Measurements from ENCODE around the gene PRICKLE2. TPM values are rescaled to one million over a fixed set of nuclear protein-coding genes. Genes with fewer than 3 reads are reported as not detected.

Gene PRICKLE2
- total and polyA plus RNA-seq, 2 donors (not counting 1 experiment from before 2014, with no cell fraction given), result 14.1 to 29.4 TPM

DNA sequence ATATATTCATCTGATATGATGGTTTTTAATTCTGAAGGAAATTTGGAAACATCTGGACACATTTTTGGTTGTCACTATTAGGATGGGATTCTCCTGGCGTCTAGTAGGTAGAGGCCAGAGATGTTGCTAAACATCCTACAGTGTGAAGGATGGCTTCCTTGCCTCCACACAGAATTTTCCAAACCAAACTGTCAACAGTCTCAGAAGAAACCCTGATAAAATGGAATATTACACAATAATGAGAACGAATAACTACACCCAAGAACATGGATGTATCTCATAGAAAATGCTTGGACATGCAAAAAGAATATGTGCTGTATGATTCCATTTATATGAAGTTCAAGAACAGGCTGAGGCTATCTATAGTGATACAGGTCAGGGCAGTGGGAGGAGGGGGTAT, 122.1 kb downstream of the PRICKLE2 start:
- DNase-seq (ENCODE audit: low read depth in 2 of 2), result no peak
- TF ChIP-seq EZH2 (IDR thresholded peaks at IDR 0.05; ENCODE audit: low read length, missing control alignments), result no peak
- TF ChIP-seq, protein P1, sequence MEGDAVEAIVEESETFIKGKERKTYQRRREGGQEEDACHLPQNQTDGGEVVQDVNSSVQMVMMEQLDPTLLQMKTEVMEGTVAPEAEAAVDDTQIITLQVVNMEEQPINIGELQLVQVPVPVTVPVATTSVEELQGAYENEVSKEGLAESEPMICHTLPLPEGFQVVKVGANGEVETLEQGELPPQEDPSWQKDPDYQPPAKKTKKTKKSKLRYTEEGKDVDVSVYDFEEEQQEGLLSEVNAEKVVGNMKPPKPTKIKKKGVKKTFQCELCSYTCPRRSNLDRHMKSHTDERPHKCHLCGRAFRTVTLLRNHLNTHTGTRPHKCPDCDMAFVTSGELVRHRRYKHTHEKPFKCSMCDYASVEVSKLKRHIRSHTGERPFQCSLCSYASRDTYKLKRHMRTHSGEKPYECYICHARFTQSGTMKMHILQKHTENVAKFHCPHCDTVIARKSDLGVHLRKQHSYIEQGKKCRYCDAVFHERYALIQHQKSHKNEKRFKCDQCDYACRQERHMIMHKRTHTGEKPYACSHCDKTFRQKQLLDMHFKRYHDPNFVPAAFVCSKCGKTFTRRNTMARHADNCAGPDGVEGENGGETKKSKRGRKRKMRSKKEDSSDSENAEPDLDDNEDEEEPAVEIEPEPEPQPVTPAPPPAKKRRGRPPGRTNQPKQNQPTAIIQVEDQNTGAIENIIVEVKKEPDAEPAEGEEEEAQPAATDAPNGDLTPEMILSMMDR (conservative IDR thresholded peaks at IDR 0.05 in 1 of 2, IDR thresholded peaks at IDR 0.05 in 1 of 2; ENCODE audit: low read depth in 1 of 2, low read length in 2 of 2), result no peak
- Histone ChIP-seq H3K4me3 (replicated peaks in 1 of 4; ENCODE audit: control extremely low read depth in 1 of 4, insufficient read depth in 1 of 4, low read depth in 3 of 4, low read length in 4 of 4) (no peak overlapping the region), H3K27me3 (ENCODE audit: control insufficient read depth, insufficient read depth, low read length) (no peaks in the 10 kb centered on the region), H3K4me1 (ENCODE audit: control insufficient read depth, extremely low read depth, insufficient read depth, low read length) (no peaks in the 10 kb centered on the region), H3K36me3 (ENCODE audit: control insufficient read depth, insufficient read depth, low read length) (peaks cover 6% of the 10 kb centered on the region), H3K9me3 (ENCODE audit: control insufficient read depth, insufficient read depth, low read depth, low read length) (no peaks in the 10 kb centered on the region), H3K27ac (ENCODE audit: insufficient read depth, low read length) (no peak overlapping the region), H4K20me1 (ENCODE audit: control insufficient read depth, extremely low read depth, insufficient read depth, low read length) (no peaks in the 10 kb centered on the region), H3K79me2 (ENCODE audit: control insufficient read depth, insufficient read depth, low read length) (no peaks in the 10 kb centered on the region), H3K9ac (ENCODE audit: insufficient read depth, low read length) (no peak overlapping the region), H3K4me2 (ENCODE audit: extremely low read depth, insufficient read depth, low read length) (no peak overlapping the region), H2AFZ (ENCODE audit: low read length) (no peak overlapping the region)

DNA sequence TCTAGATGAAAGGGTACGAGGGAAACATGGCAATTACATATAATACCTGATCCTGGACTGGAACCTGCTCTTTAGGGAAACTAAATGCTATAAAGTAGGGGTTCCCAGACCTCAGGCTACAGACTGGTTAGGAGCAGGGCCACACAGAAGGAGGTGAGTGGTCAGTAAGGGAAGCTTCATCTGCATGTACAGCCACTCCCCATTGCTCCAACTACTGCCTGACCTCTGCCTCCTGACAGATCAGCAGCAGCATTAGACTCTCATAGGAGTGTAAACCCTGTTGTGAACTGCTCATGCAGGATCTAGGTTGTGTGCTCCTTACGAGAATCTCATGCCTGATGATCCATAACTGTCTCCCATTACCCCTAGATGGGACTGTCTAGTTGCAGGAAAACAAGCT, 123.1 kb downstream of the PRICKLE2 start:
- DNase-seq (ENCODE audit: low read depth in 2 of 2), result no peak
- Histone ChIP-seq H3K79me2 (ENCODE audit: control insufficient read depth, insufficient read depth, low read length) (no peaks in the 10 kb centered on the region), H3K9ac (ENCODE audit: insufficient read depth, low read length) (no peak overlapping the region), H3K4me3 (replicated peaks in 1 of 4; ENCODE audit: control extremely low read depth in 1 of 4, insufficient read depth in 1 of 4, low read depth in 3 of 4, low read length in 4 of 4) (no peak overlapping the region), H2AFZ (ENCODE audit: low read length) (no peak overlapping the region), H3K27me3 (ENCODE audit: control insufficient read depth, insufficient read depth, low read length) (no peaks in the 10 kb centered on the region), H3K27ac (ENCODE audit: insufficient read depth, low read length) (no peak overlapping the region), H3K4me2 (ENCODE audit: extremely low read depth, insufficient read depth, low read length) (no peak overlapping the region), H3K4me1 (ENCODE audit: control insufficient read depth, extremely low read depth, insufficient read depth, low read length) (no peaks in the 10 kb centered on the region), H3K36me3 (ENCODE audit: control insufficient read depth, insufficient read depth, low read length) (peaks cover 6% of the 10 kb centered on the region), H4K20me1 (ENCODE audit: control insufficient read depth, extremely low read depth, insufficient read depth, low read length) (no peaks in the 10 kb centered on the region), H3K9me3 (ENCODE audit: control insufficient read depth, insufficient read depth, low read depth, low read length) (no peaks in the 10 kb centered on the region)
- TF ChIP-seq, protein P1 (conservative IDR thresholded peaks at IDR 0.05 in 1 of 2, IDR thresholded peaks at IDR 0.05 in 1 of 2; ENCODE audit: low read depth in 1 of 2, low read length in 2 of 2), result no peak
- no peak for TF ChIP-seq EZH2 (IDR thresholded peaks at IDR 0.05; ENCODE audit: low read length, missing control alignments)

DNA sequence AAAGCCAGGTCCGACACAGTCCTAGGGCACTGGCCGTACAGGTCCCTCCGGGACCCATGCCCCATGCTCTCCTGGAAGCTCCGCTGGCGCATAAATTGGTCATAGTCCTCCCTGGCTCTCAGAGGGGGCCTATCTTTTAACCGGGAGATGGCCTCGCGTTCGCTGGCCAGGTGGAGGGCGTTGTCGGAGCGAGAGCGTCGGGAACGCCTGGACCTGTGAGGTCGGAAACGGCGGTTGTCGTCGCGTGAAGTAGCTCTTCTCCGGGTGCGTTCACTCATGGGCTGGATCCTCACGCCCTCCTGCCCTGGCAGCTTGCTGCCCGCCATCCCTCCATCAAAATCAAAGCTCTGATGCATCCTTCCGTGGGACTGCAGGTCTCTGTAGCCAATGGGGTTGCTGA, 126.0 kb downstream of the PRICKLE2 start:
- Histone ChIP-seq H3K9ac (ENCODE audit: insufficient read depth, low read length) (no peak overlapping the region), H3K27ac (ENCODE audit: insufficient read depth, low read length) (no peak overlapping the region)

More for the DNA sequence above, 126.0 kb downstream of the PRICKLE2 start:
- H4K20me1 ChIP-seq (ENCODE audit: control insufficient read depth, extremely low read depth, insufficient read depth, low read length), result no peaks in the 10 kb centered on the region
- no peak overlapping the region for H3K4me3 ChIP-seq (replicated peaks in 1 of 4; ENCODE audit: control extremely low read depth in 1 of 4, insufficient read depth in 1 of 4, low read depth in 3 of 4, low read length in 4 of 4)
- no peaks in the 10 kb centered on the region for H3K27me3 ChIP-seq (ENCODE audit: control insufficient read depth, insufficient read depth, low read length)
- H2AFZ ChIP-seq (ENCODE audit: low read length), result no peak overlapping the region
- H3K36me3 ChIP-seq (ENCODE audit: control insufficient read depth, insufficient read depth, low read length), result peaks cover 6% of the 10 kb centered on the region
- no peaks in the 10 kb centered on the region for H3K9me3 ChIP-seq (ENCODE audit: control insufficient read depth, insufficient read depth, low read depth, low read length)
- H3K4me2 ChIP-seq (ENCODE audit: extremely low read depth, insufficient read depth, low read length), result no peak overlapping the region
- no peak for TF ChIP-seq EZH2 (IDR thresholded peaks at IDR 0.05; ENCODE audit: low read length, missing control alignments)
- TF ChIP-seq, protein P1 (conservative IDR thresholded peaks at IDR 0.05 in 1 of 2, IDR thresholded peaks at IDR 0.05 in 1 of 2; ENCODE audit: low read depth in 1 of 2, low read length in 2 of 2), result no peak
- H3K4me1 ChIP-seq (ENCODE audit: control insufficient read depth, extremely low read depth, insufficient read depth, low read length), result no peaks in the 10 kb centered on the region
- no peaks in the 10 kb centered on the region for H3K79me2 ChIP-seq (ENCODE audit: control insufficient read depth, insufficient read depth, low read length)
- no peak for DNase-seq (ENCODE audit: low read depth in 2 of 2)
